CD14-positive monocyte (primary cell): ENCODE data around the gene CADM2. TPM values are rescaled to one million over a fixed set of nuclear protein-coding genes. Genes with fewer than 3 reads are reported as not detected.

ENCODE experiments used
- DNase-seq, 3 donors: peaks; one replicate each; pipeline ENCODE4 v3.0.0-alpha.2; 2011 to 2022
- H2AFZ ChIP-seq: 2 replicates; pipeline ENCODE4 v1.6.0; 2012; ENCODE audit warnings: mild to moderate bottlenecking, low read depth, low read length, inconsistent platforms; ENCODE audit not compliant: insufficient read depth, poor library complexity, severe bottlenecking
- H3K27ac ChIP-seq, 2 donors: 1 replicate in 1 of 2; 2 replicates in 1 of 2; pipeline ENCODE4 v1.5.1; 2012 to 2013; ENCODE audit warnings: low read length in 2 of 2, control low read depth in 1 of 2, inconsistent platforms in 1 of 2, low read depth in 1 of 2, mild to moderate bottlenecking in 1 of 2
- H3K27me3 ChIP-seq, 2 donors: one replicate each; pipeline versions ENCODE4 v1.6.0 to v1.6.1; 2011 to 2013; ENCODE audit warnings: low read length in 2 of 2; ENCODE audit not compliant: control insufficient read depth in 2 of 2, insufficient read depth in 2 of 2
- H3K36me3 ChIP-seq, 2 donors: replicated peaks in 1 of 2; 1 replicate in 1 of 2; 2 replicates in 1 of 2; pipeline versions ENCODE4 v1.5.1 to v1.6.1; 2012 to 2013; ENCODE audit warnings: low read length in 2 of 2, control low read depth in 1 of 2, inconsistent platforms in 1 of 2, mild to moderate bottlenecking in 1 of 2; ENCODE audit not compliant: insufficient read depth in 2 of 2, control insufficient read depth in 1 of 2
- H3K4me1 ChIP-seq, 2 donors: 1 replicate in 1 of 2; 2 replicates in 1 of 2; pipeline versions ENCODE4 v1.5.1 to v1.6.1; 2012 to 2013; ENCODE audit warnings: low read length in 2 of 2, control low read depth in 1 of 2, inconsistent platforms in 1 of 2, mild to moderate bottlenecking in 1 of 2, moderate library complexity in 1 of 2; ENCODE audit not compliant: insufficient read depth in 2 of 2, control insufficient read depth in 1 of 2
- H3K4me2 ChIP-seq: replicated peaks from 2 replicates; pipeline ENCODE3; 2012; ENCODE audit warnings: low read length, moderate library complexity, mild to moderate bottlenecking; ENCODE audit not compliant: poor library complexity, severe bottlenecking; ENCODE audit errors: extremely low read depth
- H3K4me3 ChIP-seq, 3 experiments: fragments of 200-600 bp in 1 of 3; sonication (generic) in 1 of 3; replicated peaks in 1 of 3; 1 replicate in 2 of 3; 2 replicates in 1 of 3; pipeline ENCODE4 v1.5.1; 2011 to 2013; ENCODE audit warnings: low read length in 3 of 3, mild to moderate bottlenecking in 3 of 3, control low read depth in 2 of 3, low read depth in 2 of 3, inconsistent platforms in 1 of 3, moderate library complexity in 1 of 3
- H3K79me2 ChIP-seq: 2 replicates; pipeline ENCODE4 v1.6.0; 2012; ENCODE audit warnings: mild to moderate bottlenecking, control low read depth, inconsistent platforms, low read length, moderate library complexity; ENCODE audit not compliant: insufficient read depth
- H3K9ac ChIP-seq: 2 replicates; pipeline ENCODE4 v1.6.0; 2017; ENCODE audit warnings: low read length, mild to moderate bottlenecking; ENCODE audit not compliant: insufficient read depth, poor library complexity, severe bottlenecking
- H3K9me3 ChIP-seq, 2 donors: replicated peaks in 1 of 2; 1 replicate in 1 of 2; 2 replicates in 1 of 2; pipeline versions ENCODE4 v1.5.1 to v1.6.1; 2012 to 2013; ENCODE audit warnings: low read length in 2 of 2, control low read depth in 1 of 2; ENCODE audit not compliant: control insufficient read depth in 1 of 2, insufficient read depth in 1 of 2
- H4K20me1 ChIP-seq: 2 replicates; pipeline ENCODE4 v1.6.0; 2012; ENCODE audit warnings: mild to moderate bottlenecking, low read length, control low read depth, moderate library complexity; ENCODE audit not compliant: insufficient read depth
- H3K27ac Mint-ChIP-seq, 7 donors: one replicate each; pipeline ENCODE4 v1.8.0; 2020; ENCODE audit warnings: mild to moderate bottlenecking in 7 of 7, mixed read lengths in 7 of 7, moderate library complexity in 6 of 7, inconsistent platforms in 2 of 7
- H3K27me3 Mint-ChIP-seq, 3 donors: one replicate each; pipeline ENCODE4 v1.8.0; 2021 to 2022; ENCODE audit warnings: low read depth in 3 of 3, mild to moderate bottlenecking in 3 of 3, mixed read lengths in 3 of 3, moderate library complexity in 3 of 3, inconsistent platforms in 1 of 3
- H3K36me3 Mint-ChIP-seq, 2 donors: one replicate each; pipeline ENCODE4 v1.8.0; 2020; ENCODE audit warnings: mixed read lengths in 2 of 2, inconsistent platforms in 1 of 2, mild to moderate bottlenecking in 1 of 2
- H3K4me1 Mint-ChIP-seq: one replicate; pipeline ENCODE4 v1.8.0; 2020; ENCODE audit warnings: mild to moderate bottlenecking, mixed read lengths
- H3K4me3 Mint-ChIP-seq, 2 donors: one replicate each; pipeline ENCODE4 v1.8.0; 2020; ENCODE audit warnings: mild to moderate bottlenecking in 2 of 2, mixed read lengths in 2 of 2, moderate library complexity in 1 of 2
- H3K9me3 Mint-ChIP-seq, 7 donors: one replicate each; pipeline ENCODE4 v1.8.0; 2020 to 2022; ENCODE audit warnings: mixed read lengths in 7 of 7, mild to moderate bottlenecking in 6 of 7, moderate library complexity in 6 of 7, inconsistent platforms in 2 of 7
- CTCF ChIP-seq: fragments of 200-600 bp; IDR thresholded peaks from one replicate; pipeline ENCODE4 v1.8.0; 2022; ENCODE audit warnings: antibody characterized with exemption, mild to moderate bottlenecking
- whole genome bisulfite sequencing: methylation state at CpG from one replicate; pipeline ENCODE4 v1.1.5; 2013; ENCODE audit warnings: missing lambda C conversion rate; ENCODE audit not compliant: insufficient coverage; 5-methylcytosine and 5-hydroxymethylcytosine counted together
- intact Hi-C, 2 donors: fragments of 100-400 bp; cut with micrococcal nuclease; formaldehyde crosslinking; loops; one replicate each; pipeline versions ENCODE4 v1.15.0 to v1.15.1; 2023
- polyA plus RNA-seq, 3 donors: library from polyadenylated mRNA; depleted of rRNA in 1 of 3; unstranded in 2 of 3; stranded (reverse) in 1 of 3; fragments of 300-500 nt in 2 of 3; fragments of >200 nt in 1 of 3; fragmentation: Illumina TruSeq in 2 of 3; gene quantifications; 1 replicate in 2 of 3; 2 replicates in 1 of 3; pipeline ENCODE4 v1.2.3, GENCODE V29; 2012 to 2021

Gene CADM2
- polyA plus RNA-seq, 3 donors = not detected

GRCh38 chr3:85433319-85433718 is 474.5 kb downstream of the CADM2 start:
- Mint-ChIP-seq H3K4me1 (no peaks in the 10 kb centered on the region), H3K36me3 (no peaks in the 10 kb centered on the region), H3K27ac (no peak overlapping the region), H3K4me3 (no peak overlapping the region), H3K27me3 (peaks cover 0 to 2% (median 0%) of the 10 kb centered on the region in 3 donors), H3K9me3 (peaks cover 0 to 3% (median 0%) of the 10 kb centered on the region in 7 donors)
- Histone ChIP-seq H3K36me3 (no peaks in the 10 kb centered on the region), H3K9me3 (no peaks in the 10 kb centered on the region), H3K27ac (no peak overlapping the region), H3K27me3 (no peaks in the 10 kb centered on the region), H4K20me1 (no peaks in the 10 kb centered on the region), H3K4me1 (no peaks in the 10 kb centered on the region), H3K9ac (no peak overlapping the region), H3K4me3 (no peak overlapping the region), H2AFZ (no peak overlapping the region), H3K79me2 (no peaks in the 10 kb centered on the region), H3K4me2 (no peak overlapping the region)
- intact Hi-C loops = no loop called here
- 80% methylated on average over 1 of the region's 2 CpGs for WGBS
- TF ChIP-seq CTCF = no peak
- DNase-seq = no peak

GRCh38 chr3:85455561-85456200 is 496.9 kb downstream of the CADM2 start:
- Mint-ChIP-seq H3K27me3 (peaks cover 0 to 2% (median 0%) of the 10 kb centered on the region in 3 donors), H3K27ac (no peak overlapping the region), H3K9me3 (peaks cover 0 to 2% (median 0%) of the 10 kb centered on the region in 7 donors), H3K4me3 (no peak overlapping the region), H3K36me3 (no peaks in the 10 kb centered on the region), H3K4me1 (no peaks in the 10 kb centered on the region)
- Histone ChIP-seq H3K9ac (no peak overlapping the region), H4K20me1 (no peaks in the 10 kb centered on the region), H3K27ac (no peak overlapping the region), H3K27me3 (no peaks in the 10 kb centered on the region), H3K79me2 (no peaks in the 10 kb centered on the region), H3K4me2 (no peak overlapping the region), H3K4me1 (no peaks in the 10 kb centered on the region), H3K4me3 (no peak overlapping the region), H3K36me3 (no peaks in the 10 kb centered on the region), H2AFZ (no peak overlapping the region), H3K9me3 (no peaks in the 10 kb centered on the region)
- no peak for DNase-seq
- intact Hi-C loops = no loop called here
- 100% methylated on average over 1 of the region's 4 CpGs for WGBS
- TF ChIP-seq CTCF = no peak
